Osteoblast (primary cell): ENCODE results near the gene DBN1. TPM values are rescaled to one million over a fixed set of nuclear protein-coding genes. Genes with fewer than 3 reads are reported as not detected.

Experiments
- DNase-seq: peaks from one replicate; pipeline ENCODE4 v3.0.0; 2011; ENCODE audit warnings: low spot score, mixed read lengths; ENCODE audit not compliant: insufficient read length; ENCODE audit errors: missing footprints
- H2AFZ ChIP-seq: 2 replicates; pipeline ENCODE4 v1.6.0; 2011; ENCODE audit warnings: mild to moderate bottlenecking, low read length
- H3K27ac ChIP-seq: 2 replicates; pipeline ENCODE4 v1.5.1; 2011; ENCODE audit warnings: mild to moderate bottlenecking, low read depth, low read length, moderate library complexity
- H3K27me3 ChIP-seq: 2 replicates; pipeline ENCODE4 v1.6.0; 2012; ENCODE audit warnings: mild to moderate bottlenecking, control low read depth, inconsistent platforms, low read length, moderate library complexity; ENCODE audit not compliant: insufficient read depth
- H3K36me3 ChIP-seq: 2 replicates; pipeline ENCODE4 v1.5.1; 2011; ENCODE audit warnings: mild to moderate bottlenecking, low read length, control low read depth, moderate library complexity; ENCODE audit not compliant: insufficient read depth
- H3K4me1 ChIP-seq: 2 replicates; pipeline ENCODE4 v1.5.1; 2011; ENCODE audit warnings: mild to moderate bottlenecking, low read length, control low read depth, moderate library complexity; ENCODE audit not compliant: insufficient read depth
- H3K4me2 ChIP-seq: 2 replicates; pipeline ENCODE4 v1.6.0; 2011; ENCODE audit warnings: mild to moderate bottlenecking, low read length; ENCODE audit not compliant: insufficient read depth
- H3K4me3 ChIP-seq: fragments of 200-600 bp; sonication (generic); 3 replicates; pipeline ENCODE4 v1.5.1; 2012; ENCODE audit warnings: mild to moderate bottlenecking, low read length, inconsistent platforms; ENCODE audit not compliant: insufficient read depth
- H3K79me2 ChIP-seq: 2 replicates; pipeline ENCODE4 v1.6.0; 2012; ENCODE audit warnings: mild to moderate bottlenecking, low read length, control low read depth, inconsistent platforms; ENCODE audit not compliant: insufficient read depth
- H3K9me3 ChIP-seq: 2 replicates; pipeline ENCODE4 v1.5.1; 2011; ENCODE audit warnings: low read depth, low read length, control low read depth
- H4K20me1 ChIP-seq: 2 replicates; pipeline ENCODE4 v1.6.0; 2012; ENCODE audit warnings: mild to moderate bottlenecking, low read length, control low read depth; ENCODE audit not compliant: insufficient read depth
- CTCF ChIP-seq: IDR thresholded peaks from 2 replicates; pipeline ENCODE4 v1.5.1; 2011; ENCODE audit warnings: mild to moderate bottlenecking, low read depth, low read length, moderate library complexity; ENCODE audit errors: extremely low read depth
- total RNA-seq: library from RNA; depleted of rRNA; stranded (reverse); fragments of >200 nt; gene quantifications from 2 replicates; pipeline ENCODE4 v1.2.3, GENCODE V29; 2012

DBN1 gene
- total RNA-seq, 1 donor: 139 TPM

GRCh38 chr5:177477701-177478477, 4.5 kb upstream of the DBN1 start:
- Histone ChIP-seq H3K27me3 (no peaks in the 10 kb centered on the region), H3K4me1 (peaks cover 15% of the 10 kb centered on the region), H3K4me2 (no peak overlapping the region), H3K36me3 (peaks cover 27% of the 10 kb centered on the region), H4K20me1 (peaks cover 8% of the 10 kb centered on the region), H3K27ac (peak overlapping the region; percentile 17), H3K79me2 (no peaks in the 10 kb centered on the region), H3K9me3 (no peaks in the 10 kb centered on the region), H3K4me3 (no peak overlapping the region), H2AFZ (no peak overlapping the region)
- peak; percentile 87 for DNase-seq
- TF ChIP-seq CTCF: no peak

- no peak for TF ChIP-seq CTCF
- peaks cover 17% of the 10 kb centered on the region for H4K20me1 ChIP-seq
- H3K4me3 ChIP-seq: no peak overlapping the region
- H3K27me3 ChIP-seq: no peaks in the 10 kb centered on the region
- no peak overlapping the region for H3K4me2 ChIP-seq
- peaks cover 15% of the 10 kb centered on the region for H3K36me3 ChIP-seq
- H3K79me2 ChIP-seq: peaks cover 12% of the 10 kb centered on the region
- peak; percentile 90 for DNase-seq
- no peaks in the 10 kb centered on the region for H3K9me3 ChIP-seq
- H2AFZ ChIP-seq: no peak overlapping the region
- no peak overlapping the region for H3K27ac ChIP-seq
- peaks cover 21% of the 10 kb centered on the region for H3K4me1 ChIP-seq
Observed at GRCh38 chr5:177476531-177477233, 3.2 kb upstream of the DBN1 start.

- H3K27me3 ChIP-seq: no peaks in the 10 kb centered on the region
- no peak overlapping the region for H3K27ac ChIP-seq
- peaks cover 30% of the 10 kb centered on the region for H3K4me1 ChIP-seq
- no peak overlapping the region for H3K4me3 ChIP-seq
- TF ChIP-seq CTCF: no peak
- H2AFZ ChIP-seq: no peak overlapping the region
- peaks cover 20% of the 10 kb centered on the region for H3K79me2 ChIP-seq
- no peaks in the 10 kb centered on the region for H3K9me3 ChIP-seq
- H4K20me1 ChIP-seq: peaks cover 26% of the 10 kb centered on the region
- H3K36me3 ChIP-seq: peaks cover 17% of the 10 kb centered on the region
- H3K4me2 ChIP-seq: no peak overlapping the region
- DNase-seq: no peak
Observed at GRCh38 chr5:177475563-177476427, 2.4 kb upstream of the DBN1 start.
